Posterior cingulate gyrus (tissue), 11 donors: ENCODE results near the gene INPP4B.

ENCODE experiments used
- DNase-seq, 10 donors: peaks; one replicate each; pipeline versions ENCODE4 v3.0.0 to v3.0.0-alpha.2; 2020 to 2021; ENCODE audit warnings: mixed read lengths in 3 of 10
- intact Hi-C: fragments of 100-400 bp; cut with DNase I; formaldehyde crosslinking; loops from one replicate; pipeline ENCODE4 v1.15.1; 2023

Gene INPP4B

GRCh38 chr4:142743121-142743825 is 102.8 kb downstream of the INPP4B start:
- no peak for DNase-seq
- intact Hi-C loops: no loop called here

GRCh38 chr4:142741995-142742394 is 104.1 kb downstream of the INPP4B start:
- DNase-seq: no peak
- intact Hi-C loops: no loop called here

DNA sequence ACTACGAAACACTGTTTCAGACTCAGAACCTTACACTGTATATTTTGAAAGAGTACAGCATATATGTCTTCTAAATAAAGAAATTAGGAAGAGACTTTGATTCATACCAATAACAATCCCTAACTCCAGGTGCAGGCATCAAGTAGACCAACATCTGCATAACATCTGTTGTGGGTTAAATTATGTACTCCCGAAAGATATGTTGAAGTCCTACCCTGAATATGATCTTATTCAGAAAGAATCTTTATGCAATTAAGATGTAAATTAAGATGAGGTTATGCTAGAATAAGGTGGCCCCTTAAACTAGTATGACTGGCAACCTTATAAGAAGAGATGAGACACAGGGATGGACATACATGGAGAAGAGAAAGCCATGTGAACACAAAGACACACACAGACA is 117.9 kb downstream of the INPP4B start:
- intact Hi-C loops: loop anchor here (5.0 kb wide), 1 partner anchor 376 kb away; no protein-coding TSS in a partner anchor
- DNase-seq: no peak

- intact Hi-C loops: loop anchor here (5.0 kb wide), 1 partner anchor 375 kb away; no protein-coding TSS in a partner anchor
- no peak for DNase-seq
Measured at GRCh38 chr4:142727149-142727548, 119.0 kb downstream of the INPP4B start.

DNA sequence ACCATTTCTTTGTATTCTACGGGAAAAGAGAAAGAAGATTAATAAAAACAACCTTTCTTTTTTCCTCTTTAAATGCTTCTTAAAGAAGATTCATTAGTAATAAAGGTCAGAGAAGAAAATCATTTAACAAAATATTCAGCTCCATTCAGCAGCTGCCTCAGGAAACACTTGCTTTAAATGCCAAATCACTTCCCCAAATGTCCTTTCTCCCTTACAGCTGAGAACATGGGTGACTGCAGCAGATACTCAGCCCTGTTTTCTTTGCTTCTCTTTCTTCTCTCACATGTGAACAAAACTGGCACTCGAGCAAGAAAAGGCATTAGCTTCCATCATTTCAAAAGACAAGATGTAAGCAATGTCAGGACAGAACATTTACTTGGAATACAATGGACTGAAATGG is 120.2 kb downstream of the INPP4B start:
- intact Hi-C loops: loop anchor here (5.0 kb wide), 1 partner anchor 374 kb away; no protein-coding TSS in a partner anchor
- no peak for DNase-seq

- intact Hi-C loops: no loop called here
- DNase-seq: peak in 1 of 10 donors; percentile 47
Measured at GRCh38 chr4:142721187-142721586, 124.9 kb downstream of the INPP4B start.

DNA sequence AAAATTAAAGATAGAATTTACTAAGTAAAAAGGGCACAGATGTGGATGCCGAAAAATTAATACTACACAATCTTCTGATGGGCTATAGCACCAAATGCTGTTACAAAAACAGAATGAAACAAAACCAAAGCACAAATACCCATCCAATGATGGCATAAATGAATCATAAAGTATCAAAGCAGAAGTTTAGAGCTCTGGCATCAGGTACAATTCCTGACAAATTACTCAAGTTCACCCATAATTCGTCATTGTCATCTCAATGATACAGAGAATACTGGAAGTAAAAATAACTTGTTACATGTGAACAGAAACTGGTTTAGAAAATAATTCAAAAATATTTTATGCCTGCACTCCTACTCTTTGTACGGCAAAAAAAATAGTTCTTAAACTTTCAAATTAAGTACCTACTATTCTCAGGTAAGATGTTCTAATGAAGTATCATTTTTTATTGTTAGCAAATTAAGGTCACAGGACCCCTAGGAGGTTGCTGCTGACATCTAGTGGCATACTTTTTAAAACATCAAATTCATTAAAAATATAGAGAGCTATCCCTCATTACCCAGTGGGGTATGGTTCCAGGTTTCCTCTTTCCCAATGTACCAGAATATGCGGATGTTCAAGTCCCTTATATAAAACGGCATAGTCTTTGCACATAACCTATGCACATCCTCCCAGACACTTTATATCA is 126.1 kb downstream of the INPP4B start:
- DNase-seq: no peak
- intact Hi-C loops: no loop called here

- no peak for DNase-seq
- intact Hi-C loops: no loop called here
Measured at GRCh38 chr4:142718981-142719380, 127.1 kb downstream of the INPP4B start.

DNA sequence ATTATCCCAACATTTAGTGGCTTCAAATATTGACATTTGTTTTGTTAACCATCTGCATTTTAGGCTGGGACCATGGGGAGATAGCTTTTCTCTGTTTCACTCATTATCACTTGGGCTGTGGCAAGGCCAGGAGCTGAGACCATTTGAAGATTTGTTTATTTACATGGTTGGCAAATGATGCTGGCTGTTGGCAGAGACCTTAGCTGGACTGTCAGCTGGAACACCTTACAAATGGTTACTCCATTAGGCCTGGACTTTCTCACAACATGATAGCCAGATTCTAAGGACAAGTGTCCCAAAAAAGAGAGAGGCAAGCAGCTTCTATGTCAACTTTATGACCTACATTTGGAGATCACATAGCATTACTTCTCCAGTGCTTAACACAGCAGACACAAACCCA is 130.4 kb downstream of the INPP4B start:
- intact Hi-C loops: no loop called here

GRCh38 chr4:142713282-142714030 is 132.6 kb downstream of the INPP4B start:
- DNase-seq: no peak
- intact Hi-C loops: no loop called here

More for the DNA sequence above, 130.4 kb downstream of the INPP4B start:
- DNase-seq: no peak

- no peak for DNase-seq
- intact Hi-C loops: no loop called here
Measured at GRCh38 chr4:142708231-142708630, 137.9 kb downstream of the INPP4B start.

DNA sequence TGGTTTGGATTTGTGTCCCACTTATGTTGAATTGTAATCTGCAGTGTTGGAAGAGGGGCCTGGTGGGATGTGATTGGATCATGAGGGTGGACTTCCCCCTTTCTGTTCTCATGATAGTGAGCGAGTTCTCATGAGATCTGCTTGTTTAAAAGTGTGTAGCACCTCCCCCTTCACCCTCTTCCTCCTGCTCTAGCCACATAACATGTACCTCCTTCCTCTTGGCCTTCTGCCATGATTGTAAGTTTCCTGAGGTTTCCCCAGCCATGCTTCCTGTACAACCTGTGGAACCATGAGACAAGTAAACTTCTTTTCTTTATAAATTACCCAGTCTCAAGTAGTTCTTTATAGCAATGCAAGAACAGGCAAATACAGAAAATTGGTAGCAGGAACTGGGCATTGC is 138.7 kb downstream of the INPP4B start:
- intact Hi-C loops: no loop called here

GRCh38 chr4:142706381-142706780 is 139.7 kb downstream of the INPP4B start:
- no peak for DNase-seq
- intact Hi-C loops: no loop called here

More for the DNA sequence above, 138.7 kb downstream of the INPP4B start:
- DNase-seq: no peak

GRCh38 chr4:142705820-142706219 is 140.3 kb downstream of the INPP4B start:
- intact Hi-C loops: no loop called here
- no peak for DNase-seq

GRCh38 chr4:142703694-142704309 is 142.3 kb downstream of the INPP4B start:
- no peak for DNase-seq
- intact Hi-C loops: no loop called here

- DNase-seq: no peak
- intact Hi-C loops: no loop called here
Measured at GRCh38 chr4:142701017-142701416, 145.1 kb downstream of the INPP4B start.

GRCh38 chr4:142700531-142700930 is 145.6 kb downstream of the INPP4B start:
- intact Hi-C loops: no loop called here
- no peak for DNase-seq

DNA sequence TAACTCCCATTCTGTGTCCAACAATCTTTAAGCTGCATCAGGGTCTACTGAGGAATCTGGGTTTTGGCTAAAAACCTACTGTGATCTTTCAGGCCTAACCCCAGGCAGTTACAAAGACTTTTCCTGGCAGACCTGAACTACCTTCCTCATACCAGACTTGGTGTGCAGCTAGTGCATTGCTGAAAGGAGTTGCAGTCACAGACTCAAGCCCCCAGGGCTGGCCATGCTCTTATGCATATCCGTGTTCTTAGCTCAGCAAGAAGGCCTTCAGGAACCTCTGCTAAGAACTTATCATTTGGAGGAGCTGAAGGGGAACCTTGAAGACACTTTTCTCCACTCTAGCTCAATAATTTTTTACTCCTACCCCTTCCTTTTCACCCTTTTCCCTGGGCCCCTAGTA is 147.5 kb downstream of the INPP4B start:
- intact Hi-C loops: no loop called here
- DNase-seq: no peak

GRCh38 chr4:142697928-142698327 is 148.2 kb downstream of the INPP4B start:
- intact Hi-C loops: no loop called here
- DNase-seq: no peak

- intact Hi-C loops: no loop called here
- no peak for DNase-seq
Measured at GRCh38 chr4:142697320-142697719, 148.8 kb downstream of the INPP4B start.
